GM18861 (cell line): ENCODE data around the gene ITIH1.

ENCODE experiments used
- ATAC-seq: cut with Tn5 transposase; IDR thresholded peaks from one replicate; pipeline ENCODE4 v1.9.1; 2021; ENCODE audit not compliant: unreplicated experiment

The ITIH1 gene

DNA sequence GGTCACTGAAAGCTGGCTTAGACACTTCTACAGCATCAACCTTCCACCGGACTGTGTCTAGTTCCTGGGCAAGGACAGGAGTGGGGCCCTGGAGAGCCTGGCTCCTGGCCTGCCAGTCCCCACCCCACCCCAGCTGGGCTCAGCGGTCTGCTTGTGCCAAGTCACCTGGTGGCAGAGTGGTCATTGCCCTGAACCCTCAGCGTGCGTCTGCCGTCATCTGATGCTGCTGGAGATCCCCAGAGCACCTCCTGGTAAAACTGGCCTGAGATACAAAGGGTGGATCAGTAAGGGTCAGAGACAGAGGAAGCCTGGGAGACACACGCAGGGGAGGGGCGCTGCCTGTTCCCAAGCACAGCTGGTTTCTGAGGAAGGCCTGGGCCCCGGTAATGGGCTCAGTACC lies 36.4 kb downstream of the ITIH1 start:
- ATAC-seq: no peak

DNA sequence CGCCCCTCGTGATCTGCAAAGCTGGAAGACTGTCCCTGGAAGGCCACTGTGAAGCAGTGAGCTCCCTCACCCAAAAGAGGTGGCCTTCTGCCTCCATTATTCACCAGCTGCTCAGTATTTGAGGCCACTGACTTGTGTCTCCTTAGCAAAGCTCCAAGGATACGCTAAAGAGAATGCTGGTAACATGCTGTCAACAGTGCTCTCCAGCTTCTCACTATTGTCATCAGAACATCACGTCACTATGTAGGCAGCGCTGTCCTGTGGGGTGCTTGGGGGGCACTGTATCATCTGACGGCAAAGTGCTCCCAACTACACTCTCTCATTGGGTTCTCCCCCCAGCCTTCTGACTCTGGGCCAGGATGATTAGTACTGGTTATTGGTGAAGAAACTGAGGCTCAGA lies 38.8 kb downstream of the ITIH1 start:
- no peak for ATAC-seq

DNA sequence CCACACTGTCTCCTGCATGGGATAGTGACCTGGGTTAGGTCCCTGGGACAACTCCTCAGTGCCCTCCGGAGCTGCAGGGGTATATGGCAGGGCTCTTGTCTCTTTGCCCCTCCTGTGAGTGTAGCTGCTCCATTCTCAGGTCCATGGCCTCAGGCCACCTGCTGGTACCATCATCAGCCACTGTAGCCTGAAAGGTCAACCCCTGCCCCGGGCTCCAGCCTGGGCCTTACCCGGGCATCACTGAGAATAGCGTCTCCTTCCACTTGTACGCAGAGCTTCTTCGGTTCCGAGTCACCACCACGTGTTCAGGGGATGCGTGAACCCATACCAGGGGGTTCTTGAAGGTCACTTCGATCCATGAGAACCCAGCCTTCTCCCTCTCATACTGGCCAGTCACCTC lies 39.3 kb downstream of the ITIH1 start:
- ATAC-seq: no peak

GRCh38 chr3:52817221-52817620 lies 39.8 kb downstream of the ITIH1 start:
- no peak for ATAC-seq

- no peak for ATAC-seq
Measured at GRCh38 chr3:52817860-52818259, 40.5 kb downstream of the ITIH1 start.

DNA sequence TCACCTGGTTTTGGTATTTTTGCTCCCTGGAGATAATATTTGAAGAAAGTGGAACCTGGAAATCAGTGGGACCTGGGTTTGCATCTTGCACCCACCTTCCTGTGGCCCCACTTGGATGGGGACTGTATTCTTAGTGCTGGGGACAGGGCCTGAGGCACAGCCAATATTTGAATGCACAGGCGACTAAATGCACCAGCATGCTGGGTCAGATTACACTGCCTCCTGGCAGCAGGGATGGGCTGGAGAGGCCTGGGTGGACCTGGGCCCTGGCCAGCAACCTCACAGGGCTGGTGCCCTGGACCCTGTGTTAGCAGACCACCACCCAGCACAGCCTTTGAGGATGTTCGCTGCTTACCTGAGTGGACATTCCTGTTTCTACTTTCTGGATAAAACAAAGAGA lies 42.5 kb downstream of the ITIH1 start:
- no peak for ATAC-seq

GRCh38 chr3:52820736-52821135 lies 43.3 kb downstream of the ITIH1 start:
- no peak for ATAC-seq

- no peak for ATAC-seq
Measured at GRCh38 chr3:52822363-52822762, 45.0 kb downstream of the ITIH1 start.

- ATAC-seq: no peak
Measured at GRCh38 chr3:52824037-52824436, 46.6 kb downstream of the ITIH1 start.

- no peak for ATAC-seq
Measured at GRCh38 chr3:52827441-52827840, 50.0 kb downstream of the ITIH1 start.

GRCh38 chr3:52827866-52828376 lies 50.5 kb downstream of the ITIH1 start:
- no peak for ATAC-seq

DNA sequence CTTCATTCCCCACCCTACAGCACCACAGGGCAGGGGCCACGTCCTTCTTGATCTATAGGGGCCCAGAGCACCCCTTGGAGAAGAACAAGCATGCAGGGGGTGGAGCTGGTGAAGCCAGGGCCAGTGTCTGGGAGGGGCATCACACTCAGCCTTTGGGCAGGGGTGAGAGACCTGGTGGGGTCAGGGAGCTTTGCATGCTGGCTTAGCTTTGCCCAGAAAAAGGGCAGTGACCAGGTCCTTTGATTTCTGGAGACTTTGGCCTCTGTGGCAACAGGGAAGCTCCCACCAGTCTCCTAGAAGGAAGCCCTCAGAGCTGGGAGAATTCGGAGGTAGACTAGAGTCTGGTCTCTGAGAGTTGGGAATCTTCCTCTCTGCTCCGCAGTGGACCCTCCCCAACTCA lies 52.1 kb downstream of the ITIH1 start:
- ATAC-seq: no peak

DNA sequence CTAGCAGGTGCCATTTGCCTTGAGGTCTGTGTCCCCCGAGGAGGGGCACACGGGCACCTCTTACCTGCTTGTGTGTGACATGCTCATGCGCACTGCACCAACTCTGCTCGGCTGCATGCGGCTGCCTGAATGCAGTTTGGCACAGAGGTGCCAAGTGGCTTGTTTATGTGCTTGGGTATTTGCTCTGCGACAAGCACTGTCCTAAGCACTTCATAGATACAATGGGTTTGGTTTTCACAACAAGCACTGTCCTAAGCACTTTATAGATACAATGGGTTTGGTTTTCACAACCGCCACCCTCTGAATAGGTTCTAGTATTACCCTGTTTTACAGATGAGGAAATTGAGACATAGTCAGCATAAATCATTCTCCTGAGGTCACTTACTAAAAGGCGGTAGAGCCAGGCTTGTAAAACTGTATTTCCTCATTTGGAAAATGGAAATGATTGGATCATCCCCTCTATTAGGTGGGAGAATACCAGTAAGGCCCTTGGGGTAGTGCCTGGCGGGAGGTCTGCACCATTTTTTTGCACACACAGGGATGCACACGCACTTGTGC lies 52.6 kb downstream of the ITIH1 start:
- ATAC-seq: no peak

DNA sequence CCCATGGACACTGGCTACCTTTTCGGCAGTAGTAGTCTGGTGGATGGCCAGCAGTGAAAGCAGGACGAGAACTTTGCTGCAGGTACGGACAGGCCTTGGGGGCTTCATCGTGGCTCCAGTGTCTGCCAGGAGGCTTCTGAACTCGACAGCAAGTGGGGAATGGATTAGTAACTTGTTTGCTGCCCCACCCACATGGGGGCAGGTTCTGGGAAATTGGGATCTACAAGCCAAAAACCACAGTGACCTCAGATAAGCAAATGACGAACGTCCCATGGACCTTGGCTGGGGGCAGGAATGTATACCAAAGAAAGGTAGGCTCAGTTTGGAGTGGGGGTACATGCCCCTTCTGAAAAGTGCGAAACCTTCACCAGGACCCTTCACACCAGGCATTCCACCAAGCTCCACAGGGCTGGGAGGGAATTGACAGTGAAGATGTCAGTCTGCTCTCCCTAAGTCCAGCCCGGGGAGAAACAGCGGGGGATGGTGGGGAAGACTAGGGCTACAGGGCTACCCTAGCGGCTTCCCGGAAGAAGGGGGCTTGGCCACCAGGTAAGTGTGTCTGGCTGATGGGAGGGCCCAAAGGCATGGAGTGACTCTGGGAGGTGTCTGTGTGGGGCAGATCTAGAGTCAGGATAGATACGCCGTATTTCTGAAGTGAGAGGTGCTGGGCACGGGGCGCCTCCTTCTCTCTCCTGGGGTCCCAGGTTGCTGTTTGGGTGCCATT lies 53.3 kb downstream of the ITIH1 start, which contains the start of gene ITIH4:
ITIH4 (minus strand) TSS at position 138 of the 724 bp plus-strand sequence; CDS start at position 108, 30 bp downstream.
- no peak for ATAC-seq

DNA sequence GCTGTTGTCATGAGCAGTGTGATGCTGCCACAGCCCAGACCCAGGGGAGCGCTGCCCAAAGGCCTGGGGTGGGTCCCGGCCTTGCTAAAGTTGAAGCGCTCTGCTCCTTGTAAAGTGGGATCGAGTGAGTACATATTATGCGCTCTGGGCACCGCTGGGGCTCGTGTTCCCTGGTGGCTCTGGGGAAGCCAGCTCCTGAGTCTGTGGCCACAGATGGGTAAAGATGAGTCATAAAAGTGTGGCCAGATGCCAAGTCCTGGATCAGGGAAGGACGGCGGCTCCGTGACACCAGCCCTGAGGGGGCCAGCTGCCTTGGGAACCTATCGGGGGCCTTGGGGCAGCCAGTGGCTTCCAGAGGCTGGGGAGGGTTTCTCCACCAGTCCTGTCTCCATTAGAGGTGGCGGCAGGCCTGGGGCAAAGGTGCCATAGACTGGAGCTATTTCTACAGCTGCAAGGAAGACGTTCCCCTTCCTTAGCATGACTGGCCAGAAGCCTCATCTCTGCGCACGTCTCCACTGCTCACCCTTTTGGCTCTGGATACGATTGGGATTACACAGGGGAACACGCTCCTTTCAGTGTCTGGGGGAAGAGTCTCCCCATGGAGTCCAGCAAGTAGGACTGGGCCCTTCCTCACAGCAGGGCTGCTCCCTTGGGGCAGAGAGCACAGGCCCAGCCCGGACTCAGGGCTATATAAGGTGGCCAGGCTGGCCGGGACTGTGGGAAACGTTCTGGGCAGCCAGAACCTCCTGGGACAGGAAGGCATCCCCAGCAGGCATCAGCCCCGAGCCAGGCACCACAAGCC lies 54.3 kb downstream of the ITIH1 start:
- no peak for ATAC-seq

- no peak for ATAC-seq
Measured at GRCh38 chr3:52833202-52833601, 55.8 kb downstream of the ITIH1 start.

DNA sequence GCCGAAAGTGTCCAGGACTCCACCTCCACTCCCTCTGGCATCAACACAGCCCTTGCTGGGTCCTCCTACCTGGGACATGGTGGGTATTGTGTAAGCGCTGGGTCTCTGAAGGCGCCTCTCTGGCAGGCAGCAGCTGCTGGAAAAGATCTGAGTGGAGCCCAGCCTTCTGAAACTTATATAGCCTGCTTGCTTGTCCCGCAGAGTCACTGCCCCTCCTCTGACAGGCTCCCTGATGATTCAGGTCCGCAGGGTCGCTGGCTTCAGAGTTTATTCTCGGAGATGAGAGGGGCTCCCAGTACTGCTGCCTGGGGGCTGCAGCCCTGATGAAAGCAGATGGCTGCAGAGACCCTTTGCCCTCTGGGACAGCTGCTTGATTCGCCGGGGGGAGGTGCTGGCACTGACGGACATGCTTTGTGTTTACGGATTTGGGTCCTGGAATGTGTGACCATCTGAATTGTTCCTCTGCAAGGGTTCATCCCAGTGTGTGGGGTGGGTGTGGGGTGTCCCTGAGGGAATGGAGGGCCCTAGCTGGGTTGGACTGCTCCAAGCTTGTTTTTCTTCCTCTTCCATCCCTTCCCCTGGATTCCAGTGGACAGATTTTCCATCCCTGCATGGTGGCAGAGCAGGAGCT lies 57.6 kb downstream of the ITIH1 start, which contains the start of gene MUSTN1:
MUSTN1 (minus strand) TSS at position 149 of the 631 bp plus-strand sequence; CDS start at position 78, 71 bp downstream.
- ATAC-seq: no peak

DNA sequence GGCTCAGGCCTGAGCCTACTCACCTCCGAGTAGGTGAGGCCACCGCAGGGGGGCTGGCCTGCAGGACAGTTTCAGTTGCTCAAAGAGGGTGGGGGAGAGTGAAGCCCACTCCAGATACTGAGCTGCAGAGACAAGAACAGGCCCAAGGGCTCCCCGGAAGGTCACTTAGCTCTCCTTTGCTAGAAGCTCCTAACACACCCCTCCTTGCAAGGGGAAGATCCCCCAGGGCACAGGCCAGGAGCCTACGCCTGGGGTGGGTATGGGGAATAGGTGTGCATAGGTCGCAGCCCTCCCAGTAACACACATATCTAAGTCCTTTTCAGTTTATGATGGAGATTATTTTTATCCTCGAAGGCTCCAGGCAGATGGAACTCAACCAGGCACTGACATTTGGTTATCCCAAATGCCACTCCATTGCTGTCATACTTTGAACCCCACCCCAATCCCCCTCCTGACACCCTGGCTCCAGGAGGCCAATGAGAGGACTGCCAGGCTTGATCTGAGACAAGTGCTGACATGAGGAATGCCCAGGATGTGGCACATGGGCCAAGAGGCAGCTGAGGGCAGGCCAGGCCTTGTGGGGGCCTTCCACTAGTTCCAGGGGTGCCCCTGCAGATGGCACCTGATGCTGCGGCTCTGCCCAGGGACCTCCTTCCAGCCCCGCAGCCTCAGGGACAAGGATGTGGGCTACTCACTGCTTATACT lies 58.5 kb downstream of the ITIH1 start:
- ATAC-seq: no peak

GRCh38 chr3:52836471-52836845 lies 59.1 kb downstream of the ITIH1 start:
- no peak for ATAC-seq

DNA sequence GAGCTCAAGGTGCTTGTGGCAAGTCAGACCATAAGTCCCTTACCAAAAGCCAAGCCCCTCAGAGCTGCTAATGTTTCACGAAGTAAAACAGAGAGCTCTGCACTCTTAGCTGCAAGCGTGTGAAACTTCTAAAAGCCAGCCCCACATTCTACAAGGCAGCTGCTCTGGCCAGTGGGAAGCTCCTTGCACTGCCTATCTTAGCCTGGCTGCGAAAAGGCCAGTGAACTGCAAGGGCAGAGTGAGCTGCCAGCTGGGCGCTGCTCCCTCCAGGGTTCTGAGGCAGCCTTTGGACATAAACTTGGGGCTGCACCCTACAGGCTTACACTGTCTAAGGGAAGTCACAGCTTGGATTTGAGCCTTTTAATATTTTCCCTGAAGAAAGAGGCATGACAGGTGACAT lies 59.6 kb downstream of the ITIH1 start:
- ATAC-seq: no peak
